Activated CD4-positive, alpha-beta T cell treated with anti-CD3 and anti-CD28 coated beads, Interleukin-2, Interleukin-4, amounts not matched to agents 100 ng/mL and 50 ng/mL, durations not matched to agents 16 hours and 8 hours (primary cell): Measurements from ENCODE around the gene NFATC2IP.
"Not testable (repeated sequence)": the region's sequence is repeated elsewhere in the genome, so short reads cannot be mapped to it uniquely, and the experiment has no call there.

Source experiments
- DNase-seq: peaks from one replicate; pipeline ENCODE4 v3.0.0-alpha.2; 2020; ENCODE audit warnings: low spot score

NFATC2IP gene

DNA sequence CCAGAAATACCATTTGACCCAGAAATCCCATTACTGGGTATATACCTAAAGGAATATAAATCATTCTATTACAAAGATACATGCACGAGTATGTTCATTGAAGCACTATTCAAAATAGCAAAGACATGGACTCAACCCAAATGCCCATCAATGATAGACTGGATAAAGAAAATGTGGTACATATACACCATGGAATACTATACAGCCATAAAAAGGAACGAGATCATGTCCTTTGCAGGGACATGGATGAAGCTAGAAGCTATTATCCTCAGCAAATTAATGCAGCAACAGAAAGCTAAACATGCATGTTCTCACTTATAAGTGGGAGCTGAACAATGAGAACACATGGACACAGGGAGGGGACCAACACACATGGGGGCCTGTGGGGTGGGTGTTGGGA lies 24.5 kb upstream of the NFATC2IP start:
- DNase-seq: not testable (repeated sequence)

GRCh38 chr16:28927815-28928214 lies 22.9 kb upstream of the NFATC2IP start:
- no peak for DNase-seq

DNA sequence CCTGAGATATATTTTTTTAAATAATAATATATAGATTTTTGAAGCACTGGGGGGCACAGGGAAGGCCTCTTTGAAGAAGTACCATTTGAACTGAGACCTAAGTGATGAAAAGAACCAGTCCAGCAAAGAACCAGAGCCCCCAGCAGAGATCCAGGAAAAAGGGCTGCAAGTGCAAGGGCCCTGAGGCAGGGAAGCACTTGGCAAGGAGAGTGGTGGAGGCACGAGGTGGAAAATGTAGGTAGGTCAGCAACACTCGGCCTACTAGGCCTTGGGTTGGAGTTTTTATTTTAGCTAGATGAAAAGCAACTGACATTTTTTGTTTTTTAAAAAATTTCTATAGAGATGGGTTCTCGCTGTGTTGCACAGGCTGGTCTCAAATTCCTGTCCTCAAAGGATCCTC lies 20.5 kb upstream of the NFATC2IP start:
- DNase-seq: no peak

GRCh38 chr16:28930652-28931051 lies 20.1 kb upstream of the NFATC2IP start:
- DNase-seq: no peak

GRCh38 chr16:28931801-28932225 lies 18.9 kb upstream of the NFATC2IP start, which contains the start of gene CD19:
Gene CD19, plus strand, starts transcription at chr16:28931971. Its CDS starts 30 bp downstream, at chr16:28932001.
- DNase-seq: no peak

GRCh38 chr16:28932339-28933141 lies 18.2 kb upstream of the NFATC2IP start:
- DNase-seq: no peak

DNA sequence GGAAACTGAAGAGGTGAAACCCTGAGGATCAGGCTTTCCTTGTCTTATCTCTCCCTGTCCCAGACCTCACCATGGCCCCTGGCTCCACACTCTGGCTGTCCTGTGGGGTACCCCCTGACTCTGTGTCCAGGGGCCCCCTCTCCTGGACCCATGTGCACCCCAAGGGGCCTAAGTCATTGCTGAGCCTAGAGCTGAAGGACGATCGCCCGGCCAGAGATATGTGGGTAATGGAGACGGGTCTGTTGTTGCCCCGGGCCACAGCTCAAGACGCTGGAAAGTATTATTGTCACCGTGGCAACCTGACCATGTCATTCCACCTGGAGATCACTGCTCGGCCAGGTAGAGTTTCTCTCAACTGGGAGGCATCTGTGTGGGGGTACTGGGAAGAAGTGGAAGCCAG lies 17.6 kb upstream of the NFATC2IP start:
- DNase-seq: no peak

DNA sequence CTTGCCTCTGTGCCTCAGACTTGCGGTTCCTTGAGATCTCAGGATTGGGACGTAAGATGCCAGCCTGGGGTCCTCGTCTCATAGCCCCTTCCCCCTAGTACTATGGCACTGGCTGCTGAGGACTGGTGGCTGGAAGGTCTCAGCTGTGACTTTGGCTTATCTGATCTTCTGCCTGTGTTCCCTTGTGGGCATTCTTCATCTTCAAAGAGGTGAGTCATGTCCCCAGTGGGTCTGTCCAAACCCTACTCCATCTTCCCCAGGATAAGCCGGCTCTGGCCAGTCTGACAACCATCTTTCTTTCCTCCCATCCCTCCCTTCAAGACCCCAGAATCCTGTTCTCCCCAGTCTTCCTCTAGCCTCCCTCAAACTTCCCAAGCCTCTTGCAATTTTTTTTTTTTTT lies 15.4 kb upstream of the NFATC2IP start:
- no peak for DNase-seq

DNA sequence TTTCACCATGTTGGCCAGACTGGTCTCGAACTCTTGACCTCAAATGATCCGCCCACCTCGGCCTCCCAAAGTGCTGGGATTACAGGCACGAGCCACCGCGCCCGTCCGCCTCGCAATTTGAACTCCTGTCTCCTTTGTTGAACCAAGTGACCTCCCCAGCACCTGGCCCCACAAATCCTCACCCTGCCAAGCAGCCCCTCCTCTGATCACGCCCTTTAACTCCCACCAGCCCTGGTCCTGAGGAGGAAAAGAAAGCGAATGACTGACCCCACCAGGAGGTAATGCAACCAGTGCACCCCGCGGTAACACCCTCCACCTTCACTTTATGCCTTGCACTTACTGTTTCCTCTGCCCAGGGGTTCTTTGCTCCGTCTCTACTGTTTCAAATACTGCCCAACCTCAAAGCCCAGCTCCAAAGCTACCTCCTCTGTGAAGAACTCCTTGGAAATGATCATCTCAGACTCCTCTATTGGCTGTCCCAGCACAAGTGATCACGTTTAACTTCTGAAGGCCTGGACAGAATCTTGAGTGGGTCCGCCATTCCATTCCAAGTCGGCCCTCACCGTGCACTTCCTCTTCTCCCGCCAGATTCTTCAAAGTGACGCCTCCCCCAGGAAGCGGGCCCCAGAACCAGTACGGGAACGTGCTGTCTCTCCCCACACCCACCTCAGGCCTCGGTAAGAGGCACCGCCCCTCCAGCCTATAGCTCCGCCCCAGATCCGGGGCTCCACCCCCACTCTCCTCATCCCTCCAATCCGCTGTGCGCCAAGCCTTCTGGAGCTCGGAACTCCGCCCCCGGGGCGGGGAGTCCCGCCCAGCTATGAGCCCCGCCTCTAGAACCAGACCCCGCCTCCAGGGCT lies 14.6 kb upstream of the NFATC2IP start:
- peak; percentile 82 for DNase-seq

GRCh38 chr16:28936784-28937155 lies 14.0 kb upstream of the NFATC2IP start:
- no peak for DNase-seq

- no peak for DNase-seq
Observed at GRCh38 chr16:28937222-28937876, 13.4 kb upstream of the NFATC2IP start.

- DNase-seq: no peak
Observed at GRCh38 chr16:28938721-28939120, 12.0 kb upstream of the NFATC2IP start.

GRCh38 chr16:28939825-28940224 lies 10.9 kb upstream of the NFATC2IP start:
- DNase-seq: not testable (repeated sequence)

DNA sequence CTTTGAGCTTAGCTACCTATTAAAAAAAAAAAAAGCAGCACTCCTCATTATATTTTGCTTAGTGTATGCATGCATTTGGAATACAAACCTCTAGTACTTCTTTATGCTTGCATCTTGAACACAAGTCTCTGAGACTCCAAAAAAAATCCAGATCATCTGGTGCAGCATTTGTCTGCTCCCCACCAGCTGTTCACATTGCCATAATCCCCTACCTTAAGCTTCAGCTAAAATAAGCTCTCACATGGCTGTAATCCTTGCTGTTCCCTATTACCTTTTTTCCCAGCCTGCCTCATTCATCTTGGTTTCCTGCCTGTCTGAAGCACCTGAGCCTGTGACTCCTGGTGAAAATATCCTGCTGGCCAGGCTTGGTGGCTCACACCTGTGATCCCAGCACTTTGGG lies 7.5 kb upstream of the NFATC2IP start:
- DNase-seq: no peak

- no peak for DNase-seq
Observed at GRCh38 chr16:28946681-28947080, 4.1 kb upstream of the NFATC2IP start.

- peak; percentile 42 for DNase-seq
Observed at GRCh38 chr16:28951410-28951943, 740 bp downstream of the NFATC2IP start.

GRCh38 chr16:28958216-28958615 lies 7.5 kb downstream of the NFATC2IP start:
- DNase-seq: no peak

- no peak for DNase-seq
Observed at GRCh38 chr16:28958836-28959235, 8.1 kb downstream of the NFATC2IP start.

DNA sequence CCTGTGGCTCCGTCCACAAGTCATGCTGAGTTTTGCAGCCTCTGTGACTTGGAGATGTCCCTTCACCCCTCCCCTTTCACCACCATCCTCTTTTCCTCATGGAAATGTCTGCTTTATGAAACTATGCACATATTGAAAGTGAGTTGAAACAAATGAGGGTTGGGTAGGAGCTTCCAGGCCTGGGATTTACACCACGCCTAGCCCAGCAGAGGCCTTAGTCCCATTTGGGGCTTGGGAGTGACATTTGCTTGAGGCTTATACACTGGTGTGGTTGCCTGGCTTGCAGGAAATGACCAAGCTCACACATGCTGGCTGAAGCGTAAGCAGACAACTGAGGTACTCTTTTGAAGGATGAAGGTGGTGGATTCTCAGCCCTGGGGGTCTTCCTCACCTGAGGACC lies 13.3 kb downstream of the NFATC2IP start:
- DNase-seq: no peak

GRCh38 chr16:28964496-28964895 lies 13.8 kb downstream of the NFATC2IP start:
- no peak for DNase-seq

- DNase-seq: no peak
Observed at GRCh38 chr16:28967156-28967555, 16.4 kb downstream of the NFATC2IP start.

DNA sequence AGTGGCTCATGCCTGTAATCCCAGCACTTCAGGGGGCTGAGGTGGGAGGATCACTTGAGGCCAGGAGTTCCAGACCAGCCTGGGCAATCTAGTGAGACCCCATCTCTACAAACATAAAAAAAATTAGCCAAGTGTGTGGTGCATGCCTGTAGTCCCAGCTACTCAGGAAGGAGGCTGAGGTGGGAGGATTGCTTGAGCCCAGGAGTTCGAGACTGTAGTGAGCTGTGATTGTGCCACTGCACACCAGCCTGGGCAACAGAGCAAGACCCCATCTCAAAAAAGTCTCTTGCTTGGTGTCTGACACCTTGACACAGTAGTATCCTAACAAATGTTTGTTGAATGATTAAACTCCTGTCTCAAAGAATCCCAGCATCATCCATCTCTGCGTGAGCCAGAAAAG lies 19.0 kb downstream of the NFATC2IP start:
- DNase-seq: not testable (repeated sequence)
